HS-5 (cell line): ENCODE results near the gene NLK.
A peak's percentile ranks its signal among the peaks of the same experiment; 100 is the strongest.
"Not testable (repeated sequence)": the region's sequence is repeated elsewhere in the genome, so short reads cannot be mapped to it uniquely, and the experiment has no call there.

Experiments used
- DNase-seq: peaks from one replicate; pipeline ENCODE4 v3.0.0-alpha.2; 2012; ENCODE audit warnings: low read depth

Gene NLK

DNA sequence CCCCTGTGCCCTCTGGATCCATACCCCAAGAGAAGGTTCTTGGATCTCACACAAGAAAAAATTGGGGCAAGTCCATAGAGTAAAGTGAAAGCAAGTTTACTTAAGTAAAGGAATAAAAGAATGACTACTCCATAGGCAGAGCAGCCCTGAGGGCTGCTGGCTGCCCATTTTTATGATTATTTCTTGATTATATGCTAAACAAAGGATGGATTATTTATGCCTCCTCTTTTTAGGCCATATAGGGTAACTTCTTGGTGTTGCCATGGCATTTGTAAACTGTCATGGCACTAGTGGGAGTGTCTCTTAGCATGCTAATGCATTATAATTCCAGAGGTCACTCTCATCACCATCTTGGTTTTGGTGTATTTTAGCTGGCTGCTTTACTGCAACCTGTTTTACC, 70.8 kb downstream of the NLK start:
- DNase-seq: no peak

DNA sequence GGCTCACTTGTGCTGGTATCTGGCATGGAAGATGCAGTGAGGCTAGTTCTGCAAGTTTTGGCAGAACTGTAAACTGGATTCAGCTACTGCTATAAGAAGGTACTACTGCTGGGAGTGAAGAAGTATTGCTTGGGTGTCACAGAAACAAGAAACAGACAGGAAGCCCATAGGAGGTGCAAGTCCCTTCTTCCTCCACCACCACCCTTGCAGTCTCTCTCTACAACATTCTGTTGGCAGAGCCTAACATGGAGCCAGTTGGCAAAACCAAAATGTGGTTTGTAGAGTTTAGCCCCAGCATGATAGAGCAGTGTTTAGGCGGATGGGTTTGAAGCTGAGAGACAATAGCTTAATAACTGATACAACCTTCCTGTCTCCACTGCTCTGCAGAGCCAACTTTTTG, 72.6 kb downstream of the NLK start:
- no peak for DNase-seq

DNA sequence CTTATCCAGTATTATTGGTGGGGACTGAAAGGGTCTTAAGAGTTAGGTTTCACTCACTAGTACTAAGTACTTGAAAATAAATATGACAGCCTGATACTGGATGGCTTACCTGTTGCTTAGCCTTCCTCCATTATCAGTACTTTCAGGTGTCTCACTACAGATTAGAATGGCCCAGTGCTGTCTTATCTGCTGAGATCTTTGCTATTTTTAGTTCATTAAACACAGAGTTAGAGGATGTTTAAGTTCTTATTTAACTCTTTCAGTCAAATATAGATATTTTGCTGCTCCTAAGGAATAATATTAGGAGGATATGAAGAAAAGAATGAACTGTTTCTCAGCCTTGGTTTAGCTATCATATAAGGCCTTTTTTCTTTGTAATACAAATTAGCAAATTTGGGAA, 74.8 kb downstream of the NLK start:
- no peak for DNase-seq

DNA sequence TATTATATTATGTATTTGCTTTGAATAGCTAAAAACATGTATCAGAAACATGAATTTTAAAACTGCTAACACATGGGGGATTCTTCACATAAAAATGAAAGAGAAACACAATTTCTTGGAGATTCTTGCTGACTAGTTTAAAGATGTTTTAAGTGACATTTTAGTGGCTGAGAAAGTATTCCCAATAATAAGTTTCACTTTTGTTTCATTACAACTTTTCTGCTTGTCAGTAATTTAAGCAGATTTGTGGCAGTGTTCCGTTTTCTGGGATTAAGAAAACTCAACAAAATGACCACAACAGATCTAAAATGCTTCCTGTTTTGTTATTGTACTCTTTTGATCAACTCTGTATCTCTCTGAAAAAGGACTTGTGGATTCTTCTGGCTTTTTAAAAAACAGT, 75.9 kb downstream of the NLK start:
- DNase-seq: no peak

DNA sequence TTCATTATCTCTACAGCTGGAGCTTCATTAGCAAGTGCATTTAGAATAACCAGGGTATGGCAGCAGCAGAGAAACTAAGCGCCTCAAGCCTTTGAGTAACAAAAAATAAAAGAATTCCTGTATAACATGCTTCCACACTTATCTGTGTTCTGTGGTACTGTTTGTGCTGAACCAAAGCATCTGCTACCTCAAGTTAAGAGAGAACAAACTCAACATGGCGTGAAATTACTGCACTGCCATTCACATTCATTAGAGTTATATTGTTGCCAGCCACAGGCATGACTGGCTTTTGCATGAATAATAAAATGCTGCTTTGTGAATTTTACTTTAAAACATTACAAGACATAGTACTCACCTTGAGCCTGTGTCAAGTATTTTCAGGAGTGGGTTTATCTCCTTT, 76.6 kb downstream of the NLK start:
- no peak for DNase-seq

DNA sequence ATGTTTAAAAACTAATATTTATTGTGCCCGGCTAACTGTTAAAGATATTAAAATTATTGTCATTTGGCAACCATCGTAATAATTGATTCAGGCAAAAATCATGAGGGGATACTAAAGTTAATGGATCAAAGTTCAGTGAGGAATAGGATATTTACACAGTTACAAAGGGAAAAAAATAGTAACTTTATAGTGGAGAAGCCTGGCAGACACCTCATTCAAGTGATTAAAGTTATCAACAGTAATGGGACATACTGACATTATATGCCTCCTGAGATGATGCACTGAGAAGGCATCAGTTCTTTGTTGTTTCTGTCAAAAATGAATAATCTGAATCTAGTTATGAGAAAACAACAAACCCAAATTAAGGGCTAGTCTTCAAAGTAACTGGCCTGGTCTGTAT, 77.1 kb downstream of the NLK start:
- no peak for DNase-seq

DNA sequence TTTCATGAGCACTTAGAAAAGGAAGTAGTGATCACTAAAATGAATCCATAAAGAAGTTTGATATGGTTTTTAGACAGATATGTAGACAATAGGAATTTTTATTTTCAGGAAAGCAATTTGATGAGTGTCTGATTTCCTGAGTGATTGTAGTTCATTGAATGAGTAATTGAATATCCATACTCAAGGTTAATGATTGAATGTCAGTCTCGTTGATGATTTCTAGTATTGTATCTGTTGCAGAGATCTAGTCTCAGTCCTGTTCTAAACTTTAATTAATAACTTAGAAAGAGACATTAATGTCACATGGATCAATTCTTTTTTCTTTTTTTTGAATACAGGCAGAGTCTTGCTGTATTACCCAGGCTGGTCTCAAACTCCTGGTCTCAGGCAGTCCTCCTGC, 78.3 kb downstream of the NLK start:
- no peak for DNase-seq

DNA sequence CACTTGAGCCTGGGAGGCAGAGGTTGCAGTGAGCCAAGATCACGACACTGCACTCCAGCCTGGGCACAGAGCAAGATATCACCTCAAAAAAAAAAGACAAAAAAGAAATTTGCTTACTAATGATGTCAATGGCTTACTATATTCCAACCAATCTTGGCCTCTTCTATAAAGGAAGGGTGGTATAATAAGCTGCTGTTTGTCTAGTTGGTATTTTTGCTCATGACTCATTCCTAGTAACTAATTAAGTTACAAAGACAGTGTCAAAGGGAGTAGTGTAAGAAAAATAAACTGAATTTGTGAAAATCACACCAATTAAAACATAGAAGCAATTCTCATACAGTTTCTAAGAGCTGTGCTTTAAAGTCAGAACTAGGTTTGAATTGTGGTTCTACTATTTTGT, 82.5 kb downstream of the NLK start:
- no peak for DNase-seq

DNA sequence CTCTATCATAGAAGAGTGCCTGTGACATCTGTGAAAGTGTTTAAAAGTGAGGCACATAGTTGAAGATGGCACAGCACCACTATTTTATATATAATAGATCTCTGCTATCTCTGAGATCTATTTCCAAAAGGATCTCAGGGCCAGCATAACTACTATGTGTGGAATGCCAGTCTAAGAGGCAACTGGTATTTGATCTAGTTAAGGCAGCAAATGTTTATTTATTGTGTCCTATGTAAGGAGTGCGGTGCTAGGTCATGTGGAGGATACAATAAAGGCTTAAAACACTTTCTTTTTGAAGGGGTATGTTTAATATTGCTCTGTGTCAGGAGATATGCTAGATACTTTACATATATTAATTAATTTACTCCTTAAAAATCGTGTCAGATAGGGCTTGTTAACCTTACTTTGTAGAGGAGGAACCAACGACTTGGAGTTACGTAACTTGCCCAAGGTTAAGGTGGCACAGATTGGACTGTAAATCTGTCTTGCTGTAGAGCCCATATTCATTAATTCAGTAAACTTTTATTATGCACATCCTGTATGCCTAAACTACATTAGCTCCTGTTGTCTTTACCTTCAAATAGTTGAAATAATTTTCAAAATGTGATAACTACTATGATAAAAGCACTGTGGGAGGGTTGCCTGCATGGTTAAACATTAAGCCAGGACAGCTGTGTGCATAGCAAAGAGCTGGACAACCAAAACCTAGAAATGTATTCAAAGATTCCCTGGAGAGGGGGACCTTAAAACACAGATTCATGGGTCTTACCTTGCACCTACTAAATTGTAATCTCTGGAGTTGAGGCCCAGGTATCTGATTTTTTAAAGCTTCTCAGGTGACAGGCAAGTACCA, 83.3 kb downstream of the NLK start:
- DNase-seq: no peak

DNA sequence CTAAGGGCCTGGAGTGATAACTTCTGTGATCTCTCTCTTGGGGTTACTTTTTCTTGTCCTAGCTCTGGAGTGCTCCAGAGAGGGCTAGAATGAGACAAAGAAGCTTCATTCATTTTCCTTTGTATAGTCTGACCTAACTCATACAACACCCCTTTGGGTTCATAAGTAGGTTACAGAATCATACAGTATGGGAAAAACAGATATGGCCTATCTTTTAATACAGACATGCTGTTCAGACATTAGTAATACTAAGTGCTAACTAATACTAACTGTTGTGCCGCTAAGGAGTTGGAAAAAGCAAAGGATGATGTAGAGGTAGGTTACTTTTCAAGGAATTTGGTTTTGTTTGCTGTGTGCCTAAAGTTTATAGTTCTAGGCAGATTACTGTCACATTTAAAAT, 84.7 kb downstream of the NLK start:
- no peak for DNase-seq

DNA sequence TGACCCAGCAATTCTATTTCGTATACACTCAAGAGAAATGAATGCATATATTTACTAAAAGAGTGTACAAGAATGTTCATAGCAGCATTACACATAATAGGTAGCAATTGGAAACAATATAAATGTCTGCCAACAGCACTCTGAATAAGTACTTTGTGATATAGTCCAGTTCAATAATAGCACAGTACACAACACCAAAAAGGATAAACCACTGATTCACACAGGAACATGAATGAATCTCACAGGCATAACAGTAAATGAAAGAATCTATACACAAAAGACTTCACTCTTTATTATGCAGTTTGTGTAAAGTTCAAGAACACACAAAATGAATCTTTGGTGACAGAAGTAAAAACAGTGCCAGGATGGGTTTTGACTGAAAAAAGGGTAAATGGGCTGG, 86.3 kb downstream of the NLK start:
- DNase-seq: no peak

DNA sequence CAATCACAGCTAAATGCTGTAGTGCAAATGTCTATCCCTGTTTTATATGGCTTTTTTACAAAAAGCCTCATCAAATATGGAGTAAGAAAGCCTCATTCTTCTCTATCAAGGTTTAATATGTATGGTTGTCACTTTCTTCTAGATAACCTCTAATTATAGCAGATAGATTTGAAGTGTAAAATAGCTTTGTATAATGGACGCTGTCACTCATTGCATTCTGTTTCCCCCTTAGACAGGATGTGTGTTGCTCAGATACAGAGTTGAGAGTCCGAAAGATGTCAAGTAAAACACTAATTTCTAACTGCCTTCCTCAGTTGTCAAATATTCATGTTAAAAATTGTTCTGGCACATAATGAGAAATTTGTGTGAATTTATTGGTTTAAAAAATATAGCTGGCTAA, 88.0 kb downstream of the NLK start:
- DNase-seq: no peak

DNA sequence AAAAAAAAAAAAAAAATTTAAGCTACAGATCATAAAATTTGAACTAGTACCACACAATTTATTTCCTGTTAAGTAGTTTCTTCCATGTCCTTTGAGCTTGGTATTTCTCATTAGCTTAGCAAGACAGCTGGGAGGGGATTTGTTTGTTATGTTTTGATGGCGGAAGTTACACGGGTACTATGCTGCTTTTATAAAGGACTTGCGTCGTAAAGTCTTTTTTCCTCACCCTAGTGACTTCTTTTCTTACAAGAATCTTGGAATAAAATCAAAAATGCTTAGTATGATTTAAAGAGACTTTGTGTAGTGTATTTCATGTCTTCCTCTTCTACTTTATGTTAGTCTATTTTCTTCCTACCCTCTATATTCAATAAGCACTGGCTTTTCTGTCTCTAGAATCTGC, 89.1 kb downstream of the NLK start:
- no peak for DNase-seq

DNA sequence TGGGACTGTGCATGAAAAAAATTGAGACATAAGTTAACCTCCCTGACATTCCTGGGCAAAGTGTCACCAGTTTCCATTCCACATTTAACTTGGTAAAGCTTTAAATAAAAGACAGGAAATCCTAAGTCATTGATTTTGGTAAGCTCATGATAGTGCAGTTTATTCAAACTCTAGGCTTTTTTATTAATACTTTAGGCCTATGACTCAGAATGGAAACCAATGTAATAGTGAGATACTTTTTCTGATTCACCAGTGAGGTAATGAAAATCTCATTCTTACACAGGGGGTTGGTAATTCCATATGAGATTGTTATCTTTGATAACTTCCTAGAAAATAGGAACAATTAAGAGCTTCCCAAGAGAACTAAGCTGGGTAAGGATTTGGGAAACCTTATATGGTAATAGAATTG, 91.1 kb downstream of the NLK start:
- peak; percentile 79 for DNase-seq

DNA sequence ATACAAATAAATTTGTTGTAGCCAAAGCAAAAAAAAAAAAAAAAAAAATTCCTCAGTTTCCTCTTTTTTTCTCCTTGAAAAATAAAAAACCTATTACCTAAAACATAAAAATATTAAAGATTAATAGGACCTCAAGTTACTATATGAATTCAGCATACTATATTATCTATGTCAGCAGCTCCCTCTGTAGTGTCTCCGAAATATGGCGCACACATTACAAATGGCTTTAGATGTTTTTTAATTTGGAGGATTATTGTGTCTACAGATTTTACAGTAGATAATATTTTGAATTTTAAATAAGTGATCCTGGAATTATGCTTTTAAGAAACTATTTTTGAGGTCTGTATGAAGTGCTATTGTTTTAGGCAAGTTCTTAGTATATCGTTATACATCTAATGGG, 94.4 kb downstream of the NLK start:
- no peak for DNase-seq

DNA sequence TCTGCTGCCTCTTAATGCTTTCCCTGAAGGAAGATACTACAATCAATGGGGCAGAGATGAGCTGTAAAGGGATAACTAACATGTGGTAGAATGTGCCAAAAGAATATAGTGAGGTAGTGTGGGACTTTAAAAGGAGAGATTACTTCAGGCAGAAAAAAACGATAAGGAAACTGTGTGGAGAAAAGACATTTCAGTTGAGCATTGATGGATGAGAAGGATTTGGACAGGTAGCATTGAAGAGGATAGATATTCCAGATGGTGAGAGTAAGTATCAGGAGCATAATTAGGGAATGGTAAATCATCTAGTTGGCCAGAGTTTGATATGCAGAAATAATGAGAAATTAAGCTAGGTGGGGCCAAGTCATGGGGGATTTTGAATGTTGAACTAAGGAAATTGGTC, 97.3 kb downstream of the NLK start:
- no peak for DNase-seq

DNA sequence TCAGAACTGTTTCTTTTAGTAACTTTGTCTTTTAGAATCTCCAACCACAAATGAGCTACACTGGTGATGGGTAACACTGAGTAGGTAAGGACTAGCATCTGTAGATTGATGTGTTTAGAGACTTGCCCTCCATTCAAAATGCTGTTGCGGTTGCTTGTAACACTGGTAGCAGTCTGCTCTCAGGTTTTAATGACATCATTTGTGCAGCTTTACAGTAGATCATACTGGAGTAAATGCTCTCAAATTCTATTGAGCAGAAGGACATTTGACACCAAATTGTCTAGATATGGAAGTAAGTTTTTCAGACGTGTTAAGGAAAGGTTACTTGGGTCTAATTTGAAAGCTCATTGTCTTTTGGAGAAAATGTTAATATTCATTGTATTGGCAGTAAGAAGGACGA, 98.8 kb downstream of the NLK start:
- DNase-seq: no peak

DNA sequence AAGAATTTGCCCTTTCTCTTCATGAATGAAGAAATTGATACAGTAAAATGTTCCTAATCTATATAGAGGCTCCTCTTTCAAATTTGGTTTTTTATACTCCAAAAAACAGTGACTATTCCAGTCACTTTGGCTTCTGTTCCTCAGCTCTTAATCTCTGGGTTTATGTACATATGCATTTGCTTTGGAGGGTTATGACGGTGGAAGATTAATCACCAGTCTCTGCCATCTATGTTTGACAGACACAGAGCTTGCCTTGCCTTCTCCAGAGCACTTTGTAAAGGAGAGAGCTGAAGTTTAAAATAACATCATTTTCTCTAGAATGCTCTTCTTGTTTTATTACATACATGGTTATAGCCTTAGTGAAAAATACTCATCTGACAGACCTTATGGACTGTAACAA, 99.3 kb downstream of the NLK start:
- DNase-seq: no peak

DNA sequence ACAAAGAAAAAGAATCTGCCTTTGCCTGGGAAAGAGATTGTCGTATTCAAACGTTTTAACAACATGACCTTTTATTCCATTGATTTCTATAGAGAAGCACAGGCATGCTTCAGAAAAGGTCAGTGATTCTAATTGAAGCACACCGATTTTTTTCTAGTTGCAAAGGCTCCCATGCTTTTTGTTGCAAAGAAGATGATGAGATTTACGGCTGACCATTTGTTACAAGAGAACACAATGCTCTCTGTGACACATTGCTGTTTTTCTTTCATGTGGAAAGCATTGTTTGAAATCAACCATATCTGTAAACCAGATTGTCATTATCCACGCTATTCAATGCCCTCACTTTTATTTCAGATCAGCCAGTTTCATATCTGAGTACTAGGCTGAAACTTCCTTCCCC, 99.8 kb downstream of the NLK start:
- no peak for DNase-seq

DNA sequence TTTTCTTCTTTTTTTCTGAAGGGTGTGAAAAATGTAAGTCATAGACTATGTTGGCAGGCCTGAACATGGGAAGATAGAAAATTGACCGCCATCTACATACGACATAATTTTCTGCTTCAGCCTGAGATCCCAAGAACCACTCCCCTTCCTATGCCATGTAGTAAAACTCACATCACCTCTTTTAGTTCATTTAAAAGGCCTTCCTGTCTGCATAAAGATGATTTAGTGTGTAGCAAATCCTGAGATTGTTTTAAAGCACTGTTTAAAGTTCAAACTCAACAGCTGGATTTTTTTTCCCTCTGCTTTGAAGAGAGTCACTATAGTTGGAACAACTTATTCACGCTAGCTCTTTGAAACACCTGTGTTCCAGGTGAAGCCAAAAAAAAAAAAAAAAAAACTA, 101.5 kb downstream of the NLK start:
- no peak for DNase-seq

DNA sequence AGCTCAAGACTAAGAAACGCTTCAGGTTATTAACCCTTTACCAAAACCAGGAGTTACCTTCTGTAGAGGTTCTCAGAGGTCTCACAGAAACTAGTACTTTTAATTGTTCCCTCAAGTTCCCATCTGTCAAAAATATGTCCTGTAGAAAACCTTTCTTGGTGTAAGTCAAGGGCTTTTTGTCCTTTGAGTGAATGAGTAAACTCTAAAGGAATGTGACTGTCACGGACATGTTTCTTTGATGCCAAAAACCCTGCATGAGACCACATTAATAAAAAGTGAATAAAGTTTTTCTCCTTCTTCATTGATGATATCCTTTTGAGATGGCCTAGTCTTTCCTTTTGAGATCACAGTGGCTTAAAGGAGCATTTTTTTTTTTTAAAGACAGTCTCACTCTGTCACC, 102.9 kb downstream of the NLK start:
- no peak for DNase-seq

DNA sequence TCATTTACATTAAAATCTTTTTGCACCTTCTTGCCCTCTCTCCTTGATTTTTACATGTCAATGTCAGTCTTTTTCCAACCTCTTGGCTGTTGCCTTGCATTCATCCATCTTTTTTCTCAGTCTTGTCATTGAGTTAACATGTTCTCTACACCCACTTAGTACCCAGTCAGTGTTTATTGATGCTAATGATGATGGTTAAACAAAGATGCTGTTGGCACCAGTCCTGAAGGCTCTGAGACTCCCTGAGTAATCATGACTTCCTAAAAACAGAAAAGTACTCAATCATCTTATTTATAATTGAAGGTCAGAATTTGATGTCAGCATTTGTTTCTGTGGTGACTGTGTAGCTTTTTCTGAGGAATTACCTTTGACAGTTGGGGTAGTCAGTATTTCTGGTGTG, 104.5 kb downstream of the NLK start:
- no peak for DNase-seq

DNA sequence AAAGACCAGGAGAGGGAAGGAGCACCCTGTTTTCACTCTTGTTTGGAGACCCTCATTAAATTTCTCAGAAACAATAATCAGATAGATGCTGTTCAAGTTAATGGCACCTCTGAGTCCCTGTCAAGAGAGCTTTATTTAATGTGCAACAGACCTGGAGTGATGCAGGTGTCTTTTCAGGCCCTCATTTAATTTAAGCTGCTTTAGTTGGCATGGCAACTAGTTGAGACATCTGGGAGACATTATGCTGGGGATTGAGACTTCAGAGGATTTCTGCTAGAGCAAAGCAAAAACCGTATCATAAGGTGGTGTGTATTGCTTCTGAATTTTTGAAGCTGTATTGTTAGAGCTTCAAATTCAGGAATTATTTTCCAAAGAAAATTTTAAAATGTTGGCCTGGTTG, 108.5 kb downstream of the NLK start:
- DNase-seq: no peak

DNA sequence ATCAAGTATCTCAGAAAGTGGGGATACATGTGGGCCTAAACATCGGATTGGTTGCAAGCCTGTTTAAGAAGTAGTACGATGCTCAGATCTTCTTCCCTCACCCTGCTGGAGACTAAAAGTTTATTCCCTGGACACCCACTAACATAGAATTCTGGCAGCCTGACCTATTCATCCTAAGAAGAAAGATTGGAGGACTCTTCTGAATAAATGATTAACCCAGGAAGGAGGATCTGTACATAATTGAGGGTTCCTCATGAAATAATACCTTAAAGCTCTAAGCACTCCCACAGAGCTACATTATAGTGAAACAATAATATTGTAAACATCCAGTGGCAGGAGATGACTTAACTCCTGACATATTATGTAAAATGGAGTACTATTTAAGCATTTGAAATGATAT, 111.7 kb downstream of the NLK start:
- DNase-seq: no peak

DNA sequence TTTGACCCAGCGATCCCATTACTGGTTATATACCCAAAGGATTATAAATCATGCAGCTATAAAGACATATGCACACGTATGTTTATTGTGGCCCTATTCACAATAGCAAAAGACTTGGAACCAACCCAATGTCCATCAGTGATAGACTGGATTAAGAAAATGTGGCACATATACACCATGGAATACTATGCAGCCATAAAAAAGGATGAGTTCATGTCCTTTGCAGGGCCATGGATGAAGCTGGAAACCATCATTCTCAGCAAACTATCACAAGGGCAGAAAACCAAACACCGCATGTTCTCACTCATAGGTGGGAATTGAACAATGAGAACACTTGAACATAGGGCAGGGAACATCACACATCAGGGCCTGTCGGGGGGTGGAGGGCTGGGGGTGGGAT, 112.9 kb downstream of the NLK start:
- DNase-seq: not testable (repeated sequence)
